OCI-LY7 (cell line): ENCODE results near the gene PDCD5.

ENCODE experiments used
- EZH2phosphoT487 ChIP-seq: fragments of 200-600 bp; sonication (generic); IDR thresholded peaks from 2 replicates; pipeline ENCODE4 v1.6.1; 2018; ENCODE audit warnings: low read depth, borderline replicate concordance, mild to moderate bottlenecking, mixed run types, antibody characterized with exemption, low read length, moderate library complexity, mixed read lengths
- TF ChIP-seq, protein P1 (sequence below): fragments of 200-600 bp; sonication (generic); conservative IDR thresholded peaks from 2 replicates; pipeline ENCODE4 v1.5.1; 2014; ENCODE audit warnings: mild to moderate bottlenecking, antibody characterized with exemption, low read length, moderate library complexity, mixed read lengths

DNA sequence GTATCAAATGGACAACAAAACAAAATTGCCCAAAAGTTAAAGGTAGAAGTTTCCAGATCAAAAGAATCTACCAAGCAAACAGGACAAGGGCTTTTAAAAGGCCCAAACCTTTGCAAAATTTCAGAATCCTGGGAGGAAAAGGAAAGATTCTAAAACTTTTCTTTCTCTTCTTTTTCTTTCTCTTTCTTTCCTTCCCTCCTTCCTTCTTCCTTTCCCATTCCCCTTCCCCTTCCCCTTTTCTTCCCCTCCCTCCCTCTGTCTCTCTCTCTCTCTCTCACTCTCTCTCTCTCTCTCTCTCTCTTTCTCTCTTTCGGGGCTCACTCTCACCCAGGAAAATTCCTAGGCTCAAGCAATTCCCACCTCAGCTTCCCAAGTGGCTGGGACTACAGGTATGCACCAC, 4.2 kb upstream of the PDCD5 start:
- TF ChIP-seq, protein P1, sequence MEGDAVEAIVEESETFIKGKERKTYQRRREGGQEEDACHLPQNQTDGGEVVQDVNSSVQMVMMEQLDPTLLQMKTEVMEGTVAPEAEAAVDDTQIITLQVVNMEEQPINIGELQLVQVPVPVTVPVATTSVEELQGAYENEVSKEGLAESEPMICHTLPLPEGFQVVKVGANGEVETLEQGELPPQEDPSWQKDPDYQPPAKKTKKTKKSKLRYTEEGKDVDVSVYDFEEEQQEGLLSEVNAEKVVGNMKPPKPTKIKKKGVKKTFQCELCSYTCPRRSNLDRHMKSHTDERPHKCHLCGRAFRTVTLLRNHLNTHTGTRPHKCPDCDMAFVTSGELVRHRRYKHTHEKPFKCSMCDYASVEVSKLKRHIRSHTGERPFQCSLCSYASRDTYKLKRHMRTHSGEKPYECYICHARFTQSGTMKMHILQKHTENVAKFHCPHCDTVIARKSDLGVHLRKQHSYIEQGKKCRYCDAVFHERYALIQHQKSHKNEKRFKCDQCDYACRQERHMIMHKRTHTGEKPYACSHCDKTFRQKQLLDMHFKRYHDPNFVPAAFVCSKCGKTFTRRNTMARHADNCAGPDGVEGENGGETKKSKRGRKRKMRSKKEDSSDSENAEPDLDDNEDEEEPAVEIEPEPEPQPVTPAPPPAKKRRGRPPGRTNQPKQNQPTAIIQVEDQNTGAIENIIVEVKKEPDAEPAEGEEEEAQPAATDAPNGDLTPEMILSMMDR: no peak
- TF ChIP-seq EZH2phosphoT487: no peak
